ENCODE data around the gene KRT3. TPM values are rescaled to one million over a fixed set of nuclear protein-coding genes. Genes with fewer than 3 reads are reported as not detected.

Gene KRT3
- total RNA-seq, 1 donor: not detected

DNA sequence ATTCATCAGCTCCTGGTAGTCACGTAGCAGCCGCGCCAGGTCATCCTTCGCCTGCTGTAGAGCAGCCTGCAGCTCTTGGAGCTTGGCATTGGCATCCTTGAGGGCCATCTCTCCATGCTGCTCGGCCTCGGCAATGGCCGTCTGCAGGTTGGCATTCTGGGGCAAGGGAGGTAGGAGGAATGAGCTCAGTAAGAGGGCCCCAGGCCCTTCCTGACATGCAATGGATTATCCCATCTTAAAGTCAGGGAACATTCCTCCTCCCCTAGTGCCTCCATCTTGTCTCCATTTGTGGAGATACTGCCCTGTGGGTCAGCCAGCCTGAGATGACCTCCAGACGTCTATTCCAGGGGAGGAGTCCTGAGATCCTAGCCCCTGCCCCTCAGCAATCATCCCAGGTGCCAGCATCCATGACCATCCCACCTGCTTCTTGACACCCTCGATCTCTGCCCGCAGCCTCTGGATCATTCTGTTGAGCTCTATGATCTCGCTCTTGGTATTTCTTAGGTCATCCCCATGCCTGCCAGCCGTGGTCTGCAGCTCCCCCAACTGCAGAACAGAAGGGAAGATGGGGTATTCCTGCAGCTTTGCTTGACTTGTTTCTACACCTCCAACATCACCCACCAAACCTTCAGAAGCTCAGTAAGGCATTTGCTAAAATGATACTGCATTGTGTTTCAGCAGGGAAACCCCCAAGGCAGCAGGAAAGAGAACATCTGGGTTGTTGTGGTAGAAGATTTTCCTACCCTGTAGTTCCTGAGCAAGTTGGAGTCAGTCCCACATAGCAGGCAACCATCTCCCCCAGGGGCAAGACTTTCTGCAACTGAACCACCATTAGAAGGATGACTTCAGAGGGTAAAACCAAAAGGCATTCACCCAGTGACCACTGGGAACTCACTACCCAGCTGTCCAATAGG, 4.4 kb downstream of the KRT3 start:
- Histone ChIP-seq H3K27me3 (ENCODE audit: insufficient read depth, low read length) (peaks cover 46% of the 10 kb centered on the region), H3K4me3 (ENCODE audit: insufficient read depth, low read length) (no peak overlapping the region), H3K36me3 (ENCODE audit: insufficient read depth, low read length) (no peaks in the 10 kb centered on the region), H4K20me1 (ENCODE audit: insufficient read depth, low read length) (no peaks in the 10 kb centered on the region), H3K27ac (ENCODE audit: low read depth, low read length) (no peak overlapping the region), H2AFZ (ENCODE audit: low read length) (no peak overlapping the region), H3K9me3 (ENCODE audit: low read depth, low read length) (no peaks in the 10 kb centered on the region), H3K4me1 (ENCODE audit: insufficient read depth, low read length) (no peaks in the 10 kb centered on the region), H3K79me2 (ENCODE audit: insufficient read depth, low read length) (no peaks in the 10 kb centered on the region), H3K4me2 (ENCODE audit: insufficient read depth, low read length) (no peak overlapping the region)
- DNase-seq (ENCODE audit: insufficient read length, low spot score, missing footprints): peak; percentile 51
- TF ChIP-seq, protein P1, sequence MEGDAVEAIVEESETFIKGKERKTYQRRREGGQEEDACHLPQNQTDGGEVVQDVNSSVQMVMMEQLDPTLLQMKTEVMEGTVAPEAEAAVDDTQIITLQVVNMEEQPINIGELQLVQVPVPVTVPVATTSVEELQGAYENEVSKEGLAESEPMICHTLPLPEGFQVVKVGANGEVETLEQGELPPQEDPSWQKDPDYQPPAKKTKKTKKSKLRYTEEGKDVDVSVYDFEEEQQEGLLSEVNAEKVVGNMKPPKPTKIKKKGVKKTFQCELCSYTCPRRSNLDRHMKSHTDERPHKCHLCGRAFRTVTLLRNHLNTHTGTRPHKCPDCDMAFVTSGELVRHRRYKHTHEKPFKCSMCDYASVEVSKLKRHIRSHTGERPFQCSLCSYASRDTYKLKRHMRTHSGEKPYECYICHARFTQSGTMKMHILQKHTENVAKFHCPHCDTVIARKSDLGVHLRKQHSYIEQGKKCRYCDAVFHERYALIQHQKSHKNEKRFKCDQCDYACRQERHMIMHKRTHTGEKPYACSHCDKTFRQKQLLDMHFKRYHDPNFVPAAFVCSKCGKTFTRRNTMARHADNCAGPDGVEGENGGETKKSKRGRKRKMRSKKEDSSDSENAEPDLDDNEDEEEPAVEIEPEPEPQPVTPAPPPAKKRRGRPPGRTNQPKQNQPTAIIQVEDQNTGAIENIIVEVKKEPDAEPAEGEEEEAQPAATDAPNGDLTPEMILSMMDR (IDR thresholded peaks at IDR 0.05; ENCODE audit: extremely low read depth, low read depth, low read length): no peak

DNA sequence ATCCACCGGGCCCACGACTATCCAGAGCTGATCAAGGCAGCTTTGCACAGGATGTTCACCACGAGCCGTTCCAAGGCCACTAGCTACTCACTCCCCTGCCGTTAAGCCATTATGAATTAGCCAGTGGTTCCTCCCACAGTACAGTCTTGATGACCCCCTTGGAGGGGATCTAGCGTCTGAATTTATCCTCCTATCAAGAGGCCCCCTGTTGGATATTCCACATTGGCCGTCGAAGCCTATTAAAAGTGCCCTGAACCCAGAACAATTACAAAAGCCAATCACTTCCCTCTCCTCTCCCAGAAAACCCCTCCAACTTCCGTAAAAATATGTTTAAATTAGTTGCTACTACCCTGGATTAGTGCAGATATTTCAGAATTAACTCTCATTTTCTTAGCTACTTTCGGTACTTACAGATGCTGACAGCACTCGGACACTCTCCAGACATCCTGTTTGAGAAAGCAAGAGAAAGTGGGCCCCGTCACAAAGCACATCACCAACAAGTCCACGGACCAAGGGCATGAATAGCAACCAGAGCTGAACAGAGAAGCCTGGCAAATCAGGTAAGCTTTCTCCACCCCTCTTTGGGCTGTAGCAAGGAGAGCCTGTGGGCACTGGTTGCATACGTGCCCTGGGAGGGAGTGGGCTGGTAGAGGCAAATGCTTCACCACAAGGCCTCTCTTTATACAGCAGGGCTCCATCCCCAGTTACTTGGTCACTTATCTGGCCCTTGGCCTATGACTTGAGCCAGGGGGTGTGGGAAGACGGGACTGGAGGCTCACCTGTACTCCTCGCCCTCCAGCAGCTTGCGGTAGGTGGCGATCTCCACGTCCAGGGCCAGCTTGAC, 5.3 kb downstream of the KRT3 start:
- Histone ChIP-seq H3K4me3 (ENCODE audit: insufficient read depth, low read length) (no peak overlapping the region), H3K9me3 (ENCODE audit: low read depth, low read length) (no peaks in the 10 kb centered on the region), H3K79me2 (ENCODE audit: insufficient read depth, low read length) (no peaks in the 10 kb centered on the region), H4K20me1 (ENCODE audit: insufficient read depth, low read length) (no peaks in the 10 kb centered on the region), H2AFZ (ENCODE audit: low read length) (no peak overlapping the region), H3K4me2 (ENCODE audit: insufficient read depth, low read length) (no peak overlapping the region), H3K4me1 (ENCODE audit: insufficient read depth, low read length) (no peaks in the 10 kb centered on the region), H3K27me3 (ENCODE audit: insufficient read depth, low read length) (peaks cover 47% of the 10 kb centered on the region), H3K27ac (ENCODE audit: low read depth, low read length) (no peak overlapping the region), H3K36me3 (ENCODE audit: insufficient read depth, low read length) (no peaks in the 10 kb centered on the region)
- TF ChIP-seq, protein P1 (IDR thresholded peaks at IDR 0.05; ENCODE audit: extremely low read depth, low read depth, low read length): no peak
- DNase-seq (ENCODE audit: insufficient read length, low spot score, missing footprints): peak; percentile 88

DNA sequence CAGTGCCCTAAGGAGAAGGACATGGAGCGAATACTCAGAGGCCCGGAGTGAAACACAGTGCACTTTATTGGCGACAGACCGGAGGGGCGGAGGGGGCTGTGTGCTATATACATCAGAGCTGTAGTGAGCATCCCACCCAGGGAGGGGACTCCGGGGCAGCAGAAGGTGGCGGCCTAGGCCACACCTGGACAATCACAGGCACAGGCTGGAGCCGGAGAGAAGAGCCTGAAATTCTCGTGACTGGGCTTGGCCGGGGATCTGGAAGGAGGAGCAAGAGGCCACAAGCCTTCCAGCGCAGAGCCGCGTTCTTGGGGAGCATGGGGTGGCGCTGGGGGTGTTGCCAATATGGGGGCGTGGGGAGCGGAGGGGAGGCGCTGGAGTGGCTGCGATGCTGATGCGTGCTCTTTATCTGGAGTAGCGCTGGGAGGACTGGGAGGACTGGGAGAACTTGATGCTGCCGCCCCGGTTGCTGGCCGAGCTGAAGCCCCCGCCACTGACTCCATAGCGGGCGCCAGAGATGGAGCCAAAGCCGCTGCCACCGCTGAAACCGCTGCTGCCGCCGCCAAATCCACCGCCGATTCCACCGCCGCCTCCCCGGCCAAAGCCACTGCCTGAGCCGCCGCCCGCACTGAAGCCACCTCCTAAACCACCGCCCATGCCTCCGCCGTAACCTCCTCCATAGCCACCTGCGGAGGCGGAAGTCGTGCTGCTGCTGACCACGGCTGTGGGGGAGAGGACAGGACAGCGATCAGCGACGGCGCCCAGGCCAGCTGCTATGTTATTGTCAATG, 6.1 kb downstream of the KRT3 start:
- H2AFZ ChIP-seq (ENCODE audit: low read length): no peak overlapping the region
- DNase-seq (ENCODE audit: insufficient read length, low spot score, missing footprints): peak; percentile 61
- H3K36me3 ChIP-seq (ENCODE audit: insufficient read depth, low read length): no peaks in the 10 kb centered on the region
- no peaks in the 10 kb centered on the region for H3K4me1 ChIP-seq (ENCODE audit: insufficient read depth, low read length)
- H3K79me2 ChIP-seq (ENCODE audit: insufficient read depth, low read length): no peaks in the 10 kb centered on the region
- TF ChIP-seq, protein P1 (IDR thresholded peaks at IDR 0.05; ENCODE audit: extremely low read depth, low read depth, low read length): no peak
- H4K20me1 ChIP-seq (ENCODE audit: insufficient read depth, low read length): no peaks in the 10 kb centered on the region
- no peak overlapping the region for H3K4me3 ChIP-seq (ENCODE audit: insufficient read depth, low read length)
- H3K4me2 ChIP-seq (ENCODE audit: insufficient read depth, low read length): no peak overlapping the region
- H3K9me3 ChIP-seq (ENCODE audit: low read depth, low read length): no peaks in the 10 kb centered on the region
- H3K27me3 ChIP-seq (ENCODE audit: insufficient read depth, low read length): peaks cover 54% of the 10 kb centered on the region
- no peak overlapping the region for H3K27ac ChIP-seq (ENCODE audit: low read depth, low read length)

All from osteoblast (primary cell).